Stimulated activated CD8-positive, alpha-beta memory T cell treated with anti-CD3 and anti-CD28 coated beads, Interleukin-4, amount 100 ng/mL, for 48 hours (primary cell): ENCODE measurements around the gene CCL16.
"Not testable (repeated sequence)": the region's sequence is repeated elsewhere in the genome, so short reads cannot be mapped to it uniquely, and the experiment has no call there.

Experiments
- DNase-seq: peaks from one replicate; pipeline ENCODE4 v3.0.0-alpha.2; 2020

Gene CCL16, protein sequence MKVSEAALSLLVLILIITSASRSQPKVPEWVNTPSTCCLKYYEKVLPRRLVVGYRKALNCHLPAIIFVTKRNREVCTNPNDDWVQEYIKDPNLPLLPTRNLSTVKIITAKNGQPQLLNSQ

DNA sequence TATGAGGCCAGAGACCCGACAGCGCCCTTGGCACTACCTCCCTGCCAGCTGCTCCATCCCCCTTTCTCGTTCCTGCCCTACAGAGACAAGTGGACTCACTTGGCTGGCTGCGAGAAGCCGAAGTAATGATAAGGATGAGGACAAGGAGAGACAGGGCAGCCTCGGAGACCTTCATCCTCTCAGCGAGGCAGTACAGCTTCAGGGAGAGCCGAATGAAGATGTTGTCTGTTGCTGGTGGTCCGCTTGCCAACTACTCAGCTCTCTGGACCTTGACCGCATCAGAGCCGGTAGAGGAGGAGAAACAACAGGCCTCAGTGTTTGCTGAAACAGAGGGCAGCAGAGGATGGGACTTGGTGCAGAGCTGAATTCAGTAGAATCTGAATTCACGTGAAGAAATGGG is at the start of gene CCL16:
Gene CCL16 (minus strand): TSS at position 252 of the 400 bp plus-strand sequence. CDS start 77 bp downstream, at position 175.
- DNase-seq = no peak

DNA sequence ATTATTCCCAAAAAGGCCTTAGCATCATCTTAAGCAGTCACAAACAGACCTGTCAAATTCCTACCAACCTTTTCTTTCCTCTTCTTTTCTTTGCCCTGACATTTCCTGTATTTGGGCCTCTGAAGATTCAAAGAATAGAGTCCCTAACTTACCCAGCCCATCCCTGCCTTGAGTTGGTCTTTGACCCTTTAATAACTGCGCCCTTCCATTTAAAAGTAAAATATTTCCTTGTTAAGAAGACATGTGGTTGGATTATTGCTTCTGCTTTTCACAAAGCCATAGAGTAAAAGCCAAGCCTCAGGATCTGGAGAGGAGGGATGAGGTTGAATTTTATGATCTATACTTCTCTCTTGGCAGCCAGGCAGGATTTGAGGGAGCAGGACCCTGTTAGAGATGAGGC is 49.7 kb upstream of the CCL16 start:
- no peak for DNase-seq

DNA sequence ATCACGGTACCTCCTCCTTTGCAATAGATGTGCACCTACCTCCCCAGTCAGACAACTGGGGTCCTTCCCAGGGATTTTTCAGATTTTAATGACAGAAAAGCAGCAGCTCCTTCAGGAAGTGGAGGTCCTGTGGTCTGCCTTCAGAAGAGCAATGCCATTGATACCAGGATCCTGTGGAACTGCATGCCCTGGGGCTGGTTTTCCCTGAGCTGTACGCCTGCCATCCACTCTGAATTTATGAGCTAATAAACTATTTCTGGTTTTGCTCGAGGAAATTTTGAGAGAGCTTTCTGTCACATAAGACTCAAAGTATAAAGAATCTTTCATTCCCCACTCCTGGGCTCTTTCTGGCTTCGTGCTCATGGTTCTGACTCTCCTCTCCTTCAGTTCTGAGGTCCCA is 46.5 kb upstream of the CCL16 start:
- DNase-seq = no peak

DNA sequence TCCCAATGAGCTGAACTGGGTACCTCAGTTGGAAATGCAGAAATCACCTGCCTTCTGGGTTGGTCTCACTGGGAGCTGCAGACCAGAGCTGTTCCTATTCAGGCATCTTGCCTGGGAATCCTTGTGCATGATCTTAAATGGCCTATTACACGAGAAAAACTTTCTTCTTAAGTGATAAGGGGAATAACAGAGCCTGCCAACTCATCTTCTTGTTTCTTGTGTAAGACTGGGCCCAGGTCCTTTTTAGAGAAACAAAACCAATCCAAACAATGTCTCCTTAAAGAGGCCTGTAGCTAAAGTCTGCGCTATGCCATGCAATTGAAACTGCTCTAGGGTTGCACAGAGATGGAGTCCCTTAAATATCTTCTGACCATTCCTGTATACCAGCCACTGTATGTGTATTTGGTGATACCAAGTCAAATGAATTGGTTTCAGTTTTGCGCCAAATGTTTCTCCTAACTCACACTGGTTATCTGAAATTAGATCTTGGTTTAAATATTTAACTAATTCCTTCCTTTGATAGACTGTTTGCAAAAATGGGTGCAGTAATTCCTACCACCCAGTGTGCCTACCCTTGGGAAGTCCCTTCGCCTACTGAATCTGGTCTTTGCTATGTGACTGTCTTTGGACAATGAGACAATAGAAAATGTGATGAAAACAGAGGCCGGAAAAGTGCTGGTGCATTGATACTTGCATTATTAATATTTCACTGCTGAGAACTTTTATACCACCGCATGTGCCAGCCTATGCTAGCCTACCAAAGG is 43.0 kb upstream of the CCL16 start:
- no peak for DNase-seq

DNA sequence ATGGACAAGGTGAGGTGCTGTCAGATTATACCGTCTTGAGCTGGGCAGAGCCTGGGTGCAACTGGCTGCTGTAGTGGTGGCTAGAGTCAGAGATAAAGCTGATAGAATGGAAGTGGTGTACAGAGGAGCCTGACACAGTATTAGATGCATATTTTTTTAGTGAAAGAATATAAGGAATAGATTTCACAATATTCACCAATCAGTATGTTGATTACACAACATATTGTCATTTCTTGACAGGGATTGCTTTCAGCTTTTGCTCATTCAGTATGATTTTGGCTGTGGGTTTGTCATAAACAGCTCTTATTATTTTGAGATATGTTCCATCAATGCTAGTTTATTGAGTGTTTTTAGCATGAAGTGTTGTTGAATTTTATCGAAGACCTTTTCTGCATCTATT is 38.1 kb upstream of the CCL16 start:
- no peak for DNase-seq

DNA sequence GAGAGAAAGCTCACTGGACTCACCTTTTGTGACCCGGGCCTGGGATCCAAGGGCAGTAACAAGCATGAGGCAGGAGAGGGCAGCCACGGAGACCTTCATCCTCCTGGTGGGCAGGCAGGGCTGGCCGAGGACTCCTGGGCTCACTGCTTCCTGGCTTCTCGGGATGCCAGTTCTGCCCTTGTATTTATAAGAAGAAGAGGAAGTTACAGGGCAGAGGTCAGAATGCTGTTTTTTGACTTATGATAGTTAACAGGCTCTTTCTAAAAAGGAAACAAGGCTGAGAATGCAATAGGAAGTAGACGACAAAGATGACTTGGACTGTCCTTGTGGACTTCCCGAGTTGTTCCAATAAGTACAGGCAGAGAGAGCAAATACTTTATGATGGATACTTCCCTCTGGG is 36.5 kb upstream of the CCL16 start, which contains the start of gene CCL23:
Gene CCL23 (minus strand): TSS at position 174 of the 400 bp plus-strand sequence. CDS start 75 bp downstream, at position 99.
- DNase-seq = no peak

DNA sequence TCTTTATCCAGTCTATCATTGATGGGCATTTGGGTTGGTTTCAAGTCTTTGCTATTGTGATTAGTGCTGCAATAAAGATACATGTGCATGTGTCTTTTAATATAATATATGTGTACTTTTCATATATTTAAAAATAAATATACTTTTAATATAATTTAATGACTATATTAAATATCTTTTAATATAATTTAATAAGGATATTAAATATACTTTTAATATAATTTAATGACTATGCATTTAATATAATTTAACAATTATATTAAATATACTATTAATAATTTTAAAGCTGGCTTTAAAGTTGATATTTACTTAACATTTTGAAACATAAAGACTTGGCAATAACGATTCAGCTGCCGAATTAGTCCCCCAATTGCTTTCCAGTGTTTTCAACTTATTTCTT is 35.3 kb upstream of the CCL16 start:
- no peak for DNase-seq

DNA sequence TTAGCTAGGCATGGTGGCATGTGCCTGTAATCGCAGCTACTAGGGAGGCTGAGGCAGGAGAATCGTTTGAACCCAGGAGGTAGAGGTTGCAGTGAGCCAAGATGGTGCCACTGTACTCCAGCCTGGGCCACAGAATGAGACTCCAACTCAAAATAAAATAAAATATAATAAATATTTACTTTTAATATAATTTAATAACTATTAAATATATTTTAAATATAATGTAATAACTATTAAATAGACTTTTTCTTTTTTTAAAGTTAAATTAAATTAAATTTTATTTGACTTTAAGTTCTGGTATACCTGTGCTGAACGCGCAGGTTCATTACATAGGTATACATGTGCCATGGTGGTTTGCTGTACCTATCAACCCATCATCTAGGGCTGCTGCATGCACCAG is 34.6 kb upstream of the CCL16 start:
- not testable (repeated sequence) for DNase-seq

DNA sequence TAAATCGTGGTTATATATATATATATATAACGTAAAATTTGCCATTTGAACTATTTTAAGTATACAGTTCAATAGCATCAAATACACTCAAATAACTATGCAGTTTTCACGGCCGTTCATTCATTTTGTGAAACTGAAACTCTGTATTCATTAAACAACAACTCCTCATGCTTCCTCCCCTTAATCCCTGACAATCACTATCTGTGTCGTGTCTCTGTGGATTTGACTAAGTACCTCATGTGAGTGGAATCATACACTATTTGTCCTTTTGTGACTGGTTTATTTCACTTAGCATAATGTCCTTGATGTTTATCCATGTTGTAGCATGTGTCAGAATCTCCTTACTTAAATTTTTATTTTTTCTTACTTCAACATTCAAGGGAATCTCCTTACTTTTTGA is 33.6 kb upstream of the CCL16 start:
- no peak for DNase-seq

DNA sequence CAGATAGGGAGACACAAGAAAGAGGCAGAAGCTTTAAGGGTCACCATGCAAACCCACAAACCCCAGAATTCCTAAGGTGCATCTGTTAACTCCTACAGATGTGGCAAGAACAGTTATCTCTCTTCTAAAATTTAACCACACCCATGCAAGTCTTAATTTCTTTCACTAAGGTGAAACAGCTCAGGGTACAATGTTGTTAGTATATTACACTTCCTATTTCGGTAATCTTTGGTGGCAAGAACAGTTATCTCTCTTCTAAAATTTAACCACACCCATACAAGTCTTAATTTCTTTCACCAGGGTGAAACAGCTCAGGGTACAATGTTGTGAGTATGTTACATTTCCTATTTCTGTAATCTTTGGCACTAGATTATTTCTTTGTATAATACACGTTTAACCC is 29.9 kb upstream of the CCL16 start:
- no peak for DNase-seq

DNA sequence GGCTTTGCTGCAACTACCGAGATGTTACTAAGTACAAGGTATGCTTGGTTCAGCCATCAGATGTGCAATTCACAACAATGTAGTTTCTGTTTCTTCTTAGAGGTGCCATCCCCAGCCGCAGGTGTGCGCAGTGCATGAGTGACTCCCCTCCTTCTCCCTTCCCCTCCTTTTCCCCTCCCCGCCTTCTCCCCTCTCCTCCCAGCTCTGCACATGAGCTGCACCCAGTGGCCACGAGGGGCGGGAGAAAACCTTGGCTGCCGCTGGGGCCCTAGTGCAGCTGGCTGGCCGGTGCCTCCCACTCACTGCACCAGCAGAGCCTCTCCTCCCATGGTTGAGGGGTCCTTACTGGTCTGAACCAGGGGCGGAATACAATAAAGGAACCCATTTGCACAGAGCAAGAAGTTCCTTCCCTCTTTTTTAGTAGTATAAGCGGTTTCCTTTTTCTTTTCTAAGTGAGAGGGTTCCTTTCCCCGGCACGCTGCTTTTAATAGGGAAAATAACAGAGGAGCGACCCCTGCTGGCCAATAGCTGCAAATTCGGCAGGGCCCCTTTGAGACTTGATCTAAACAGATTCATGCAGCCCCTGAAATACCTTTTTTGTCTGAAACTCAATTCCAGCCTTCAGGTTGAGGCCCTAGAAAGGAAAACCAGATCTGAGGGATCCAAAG is 27.8 kb upstream of the CCL16 start:
- DNase-seq = peak; percentile 38

DNA sequence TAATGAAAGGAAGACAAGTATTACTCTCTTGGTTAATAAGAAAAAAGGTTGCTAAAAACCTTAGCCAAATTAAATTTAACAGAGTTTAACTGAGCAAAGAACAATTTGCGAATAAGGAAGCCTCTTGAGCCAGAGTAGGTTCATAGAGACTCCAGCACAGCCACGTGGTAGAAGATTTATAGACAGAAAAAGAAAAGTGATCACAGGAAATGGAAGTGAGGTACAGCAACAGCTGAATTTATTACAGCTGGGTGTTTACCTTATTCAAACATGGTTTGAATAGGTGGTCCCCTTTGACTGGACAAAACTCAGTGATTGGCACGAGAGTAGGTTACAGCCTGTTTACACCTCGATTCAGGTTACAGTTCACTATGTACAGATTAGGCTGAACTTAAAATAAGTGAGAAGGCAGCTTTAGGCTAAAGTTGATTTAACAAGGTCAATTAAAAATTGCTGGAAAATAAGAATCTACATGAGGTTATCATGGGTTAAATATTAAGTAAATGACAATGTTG is 23.4 kb upstream of the CCL16 start:
- DNase-seq = no peak

DNA sequence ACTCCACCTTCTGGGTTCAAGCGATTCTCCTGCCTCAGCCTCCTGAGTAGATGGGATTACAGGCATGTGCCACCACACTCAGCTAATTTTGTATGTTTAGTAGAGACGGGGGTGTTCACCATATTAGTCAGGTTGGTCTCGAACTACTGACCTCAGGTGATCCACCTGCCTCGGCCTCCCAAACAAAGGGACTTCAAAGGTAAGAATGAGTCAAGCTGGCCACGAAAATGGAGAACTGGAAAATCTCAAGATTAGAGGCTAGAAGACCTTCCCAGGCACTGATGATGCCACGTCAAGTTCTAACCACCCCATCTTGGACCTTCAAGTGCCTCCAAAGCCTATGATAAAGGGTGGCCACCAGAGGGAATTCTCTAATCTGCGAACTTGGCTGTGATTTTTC is 21.3 kb upstream of the CCL16 start:
- no peak for DNase-seq

DNA sequence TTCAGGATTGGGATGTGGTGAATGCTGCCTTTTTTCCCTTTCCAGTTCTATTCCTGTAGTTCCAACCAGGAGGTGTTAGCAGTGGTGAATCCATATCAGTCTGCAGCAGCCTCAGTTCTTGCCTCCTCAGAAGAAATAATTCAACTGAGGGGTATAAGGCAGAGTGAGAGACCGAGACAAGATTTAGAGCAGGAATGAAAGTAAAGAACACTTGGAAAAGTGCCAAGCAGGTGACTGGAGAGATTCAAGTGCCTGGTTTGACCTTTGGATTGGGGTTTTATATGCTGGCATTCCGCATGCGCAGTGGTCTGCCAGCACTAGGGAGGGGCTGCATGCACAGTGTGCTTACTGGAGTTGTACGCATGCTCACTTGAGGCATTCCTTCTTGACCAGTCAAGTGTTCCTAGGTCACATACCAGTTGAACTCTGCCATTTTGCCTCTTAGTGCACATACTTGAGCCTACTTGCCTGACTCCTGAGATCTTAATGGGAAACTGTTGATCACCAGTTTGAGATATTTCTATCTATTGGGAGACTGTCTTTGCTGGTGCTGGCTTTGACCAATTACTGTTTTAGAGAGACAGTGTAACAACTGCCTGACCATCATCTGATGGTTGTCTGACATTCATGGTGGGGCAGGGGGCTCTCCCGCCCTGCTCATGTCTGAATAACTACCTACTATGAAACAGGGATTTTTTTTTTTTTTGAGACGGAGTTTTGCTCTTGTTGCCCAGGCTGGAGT is 20.7 kb upstream of the CCL16 start:
- no peak for DNase-seq

DNA sequence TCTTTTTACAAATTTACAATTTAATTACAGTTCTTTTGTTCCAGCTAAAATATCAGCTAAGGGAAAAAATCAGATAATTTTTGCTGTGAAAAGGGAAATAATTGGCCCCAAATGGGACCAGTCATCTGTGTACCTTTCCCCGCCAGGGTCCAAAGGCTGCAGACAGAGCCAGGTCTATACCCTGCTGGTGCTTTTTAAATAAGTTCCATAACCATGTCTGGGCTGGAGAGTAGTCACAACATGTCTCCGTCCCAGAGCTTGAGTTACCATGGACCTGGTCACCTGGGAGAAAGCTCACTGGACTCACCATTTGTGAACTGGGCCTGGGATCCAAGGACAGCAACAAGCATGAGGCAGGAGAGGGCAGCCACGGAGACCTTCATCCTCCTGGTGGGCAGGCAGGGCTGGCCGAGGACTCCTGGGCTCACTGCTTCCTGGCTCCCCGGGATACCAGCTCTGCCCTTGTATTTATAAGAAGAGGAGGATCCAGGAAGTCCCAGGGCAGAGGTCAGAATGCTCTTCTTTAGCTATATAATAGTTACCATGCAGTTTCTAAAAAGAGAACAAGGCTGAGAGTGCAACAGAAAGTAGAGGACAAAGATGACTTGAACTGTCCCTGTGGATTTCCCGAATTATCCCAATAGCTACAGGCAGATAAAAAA is 19.9 kb upstream of the CCL16 start, which contains the start of gene CCL15:
Gene CCL15 (minus strand): TSS at position 444 of the 662 bp plus-strand sequence. CDS start 61 bp downstream, at position 383.
- no peak for DNase-seq

DNA sequence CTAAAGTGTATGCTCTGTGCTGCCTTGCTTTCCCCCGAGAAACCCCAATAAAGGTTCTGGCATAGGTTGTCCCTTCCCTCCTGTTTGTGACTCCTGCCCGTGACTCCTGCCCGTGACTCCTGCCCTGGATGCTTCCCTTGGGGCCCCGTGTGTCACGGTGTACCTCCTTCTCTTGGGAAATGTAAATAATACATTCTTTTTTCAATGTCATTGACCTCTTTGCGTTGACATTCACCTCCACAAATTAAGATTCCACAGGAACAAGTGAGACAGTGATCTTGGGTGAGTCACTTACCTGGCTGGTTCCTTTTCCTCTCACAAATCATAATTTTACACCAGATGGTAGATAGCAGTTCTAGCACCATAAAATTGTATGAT is 19.4 kb upstream of the CCL16 start:
- no peak for DNase-seq

DNA sequence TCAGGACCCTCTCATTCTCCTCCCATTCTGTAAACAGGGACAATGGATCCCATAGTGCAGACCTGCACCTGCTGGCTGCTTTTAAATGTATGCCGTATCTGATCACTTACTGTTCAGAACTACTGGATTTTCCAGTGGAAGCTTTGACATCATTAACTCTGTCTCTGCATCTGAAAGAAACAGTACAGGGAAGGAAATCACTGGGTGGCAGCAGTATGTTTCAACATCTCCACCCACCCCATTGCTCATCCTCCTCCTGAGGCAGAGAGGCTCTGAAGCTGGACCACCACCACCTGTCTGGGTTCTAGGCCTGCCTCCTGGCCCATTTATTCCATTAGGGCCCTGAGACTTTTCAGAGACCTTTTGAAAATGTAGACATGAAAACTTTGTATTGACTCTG is 17.5 kb upstream of the CCL16 start:
- no peak for DNase-seq

DNA sequence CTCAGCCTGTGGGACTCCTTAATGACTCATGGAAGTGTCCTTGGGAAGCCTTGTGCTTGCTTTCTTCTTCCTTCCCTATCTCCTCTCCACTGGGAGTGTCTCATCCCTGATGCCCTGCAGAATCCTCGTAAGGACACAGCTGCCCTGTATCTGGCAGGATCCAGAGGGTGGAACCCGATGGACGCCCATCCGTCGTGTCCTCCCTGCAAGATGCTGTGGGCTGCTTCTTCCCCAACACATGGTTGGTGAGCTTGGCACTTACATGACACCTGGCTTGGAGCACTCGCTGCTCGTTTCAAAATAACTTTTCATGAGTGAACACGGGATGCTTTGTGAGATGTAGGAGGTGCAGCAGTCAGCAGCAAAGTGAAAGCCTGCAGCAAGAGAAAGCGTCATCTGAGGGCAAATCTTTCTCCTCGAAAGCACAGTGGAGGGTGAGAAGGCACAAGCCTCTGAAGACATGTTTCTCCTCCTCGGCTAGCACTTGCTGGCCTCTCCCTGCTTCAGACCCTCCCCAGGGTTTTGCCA is 16.8 kb upstream of the CCL16 start:
- DNase-seq = no peak

DNA sequence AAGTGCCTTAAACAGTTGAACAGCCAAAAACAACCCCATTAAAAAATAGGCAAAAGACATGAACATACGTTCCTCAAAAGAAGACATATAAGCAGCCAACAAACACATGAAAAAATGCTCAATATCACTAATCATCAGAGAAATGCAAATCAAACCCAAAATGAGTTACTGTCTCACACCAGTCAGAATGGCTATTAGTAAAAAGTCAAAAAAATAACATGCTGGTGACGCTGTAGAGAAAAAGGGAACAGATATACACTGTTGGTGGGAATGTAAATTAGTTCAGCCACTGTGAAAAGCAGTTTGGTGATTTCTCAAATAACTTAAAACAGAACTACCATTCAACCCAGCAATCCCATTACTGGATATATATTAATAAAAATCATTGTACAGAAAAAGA is 14.0 kb upstream of the CCL16 start:
- not testable (repeated sequence) for DNase-seq

DNA sequence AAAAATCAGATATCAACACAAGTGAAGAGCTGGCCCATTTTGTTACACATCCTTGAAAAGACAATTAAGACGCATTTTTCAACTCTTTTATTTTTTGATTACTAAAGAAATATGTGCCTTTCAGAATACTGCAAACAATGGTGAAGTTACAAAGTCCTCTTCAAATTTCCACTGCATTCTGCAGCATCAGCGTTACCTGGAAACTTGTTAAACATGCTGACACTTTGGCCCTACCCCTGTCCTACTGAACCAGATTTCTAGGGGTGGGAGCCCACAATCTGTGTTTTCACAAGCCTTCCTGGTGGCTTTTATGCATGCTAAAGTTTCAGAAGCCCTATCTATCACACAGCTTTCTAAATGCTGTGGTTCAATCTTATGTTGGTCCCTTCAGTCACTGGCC is 9.8 kb upstream of the CCL16 start:
- DNase-seq = no peak

DNA sequence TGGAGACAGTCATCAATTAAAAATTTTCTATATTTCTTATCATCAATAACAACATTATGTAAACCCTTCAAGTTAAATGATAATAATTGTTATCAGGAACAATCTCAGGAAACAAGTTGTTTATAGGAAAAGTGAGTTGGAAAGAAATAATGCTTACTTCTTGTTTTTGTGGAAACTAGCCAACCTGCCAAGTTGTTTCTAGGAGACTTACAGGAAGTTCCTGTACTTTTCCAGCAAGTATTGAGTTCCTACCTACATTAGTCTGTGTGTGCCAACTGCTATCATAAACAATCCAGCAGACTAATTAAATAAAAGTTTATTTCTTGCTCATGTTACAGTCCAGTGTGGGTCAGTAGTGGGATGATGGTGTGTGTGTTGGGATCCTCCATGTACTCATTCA is 6.9 kb upstream of the CCL16 start:
- DNase-seq = no peak

DNA sequence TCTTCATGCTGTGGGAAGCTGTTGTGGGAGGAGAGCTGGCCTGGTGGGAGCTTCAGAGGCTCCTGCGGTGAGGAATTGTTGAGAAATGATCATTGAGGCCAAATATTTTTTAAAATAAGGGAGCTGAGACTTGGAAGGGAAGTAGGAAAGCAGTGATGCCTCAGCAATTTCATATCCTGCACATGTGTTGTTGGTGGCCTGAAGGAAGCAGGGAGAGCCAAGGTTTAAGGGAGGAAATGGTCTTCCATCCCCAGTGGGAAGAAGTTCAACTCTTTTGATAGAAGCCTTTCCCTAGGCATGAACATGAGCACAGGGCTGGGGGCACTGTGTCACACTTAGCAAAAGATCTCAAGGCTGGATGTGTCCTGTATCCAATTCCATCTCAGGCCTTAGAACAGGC is 5.3 kb upstream of the CCL16 start, which contains the start of gene CCL14:
Gene CCL14 (minus strand): TSS at position 87 of the 400 bp plus-strand sequence. CDS start 80 bp downstream, at position 7.
- no peak for DNase-seq
